Lower leg skin (tissue), 3 donors: ENCODE measurements around the gene TIRAP.

Experiments used
- POLR2A ChIP-seq, 2 donors: fragments of 450-650 bp; IDR thresholded peaks; one replicate each; pipeline ENCODE4 v1.6.1; 2016 to 2017; ENCODE audit warnings: antibody characterized with exemption in 2 of 2, mild to moderate bottlenecking in 1 of 2, moderate library complexity in 1 of 2
- TF ChIP-seq, protein P1 (sequence below), 3 donors: fragments of 450-650 bp; IDR thresholded peaks; one replicate each; pipeline ENCODE4 v1.5.1; 2016; ENCODE audit warnings: antibody characterized with exemption in 3 of 3, mild to moderate bottlenecking in 3 of 3, moderate library complexity in 2 of 3

- TF ChIP-seq, protein P1, sequence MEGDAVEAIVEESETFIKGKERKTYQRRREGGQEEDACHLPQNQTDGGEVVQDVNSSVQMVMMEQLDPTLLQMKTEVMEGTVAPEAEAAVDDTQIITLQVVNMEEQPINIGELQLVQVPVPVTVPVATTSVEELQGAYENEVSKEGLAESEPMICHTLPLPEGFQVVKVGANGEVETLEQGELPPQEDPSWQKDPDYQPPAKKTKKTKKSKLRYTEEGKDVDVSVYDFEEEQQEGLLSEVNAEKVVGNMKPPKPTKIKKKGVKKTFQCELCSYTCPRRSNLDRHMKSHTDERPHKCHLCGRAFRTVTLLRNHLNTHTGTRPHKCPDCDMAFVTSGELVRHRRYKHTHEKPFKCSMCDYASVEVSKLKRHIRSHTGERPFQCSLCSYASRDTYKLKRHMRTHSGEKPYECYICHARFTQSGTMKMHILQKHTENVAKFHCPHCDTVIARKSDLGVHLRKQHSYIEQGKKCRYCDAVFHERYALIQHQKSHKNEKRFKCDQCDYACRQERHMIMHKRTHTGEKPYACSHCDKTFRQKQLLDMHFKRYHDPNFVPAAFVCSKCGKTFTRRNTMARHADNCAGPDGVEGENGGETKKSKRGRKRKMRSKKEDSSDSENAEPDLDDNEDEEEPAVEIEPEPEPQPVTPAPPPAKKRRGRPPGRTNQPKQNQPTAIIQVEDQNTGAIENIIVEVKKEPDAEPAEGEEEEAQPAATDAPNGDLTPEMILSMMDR (IDR thresholded peaks at IDR 0.05): no peak
- TF ChIP-seq POLR2A (IDR thresholded peaks at IDR 0.05): no peak
Observed at GRCh38 chr11:126335463-126335760, 52.5 kb downstream of the TIRAP start.
